Measurements from ENCODE around the gene PERM1.

PERM1 gene

GRCh38 chr1:1001057-1001783 lies 19.3 kb upstream of the PERM1 start:
- Histone ChIP-seq H3K27me3 (peaks cover 56% of the 10 kb centered on the region), H3K4me3 (ENCODE audit: low read depth, low read length) (no peak overlapping the region), H3K9me3 (peaks cover 5% of the 10 kb centered on the region; the same call in 1 of the 2 replicates), H3K4me1 (peaks cover 29% of the 10 kb centered on the region), H3K36me3 (no peaks in the 10 kb centered on the region)
- TF ChIP-seq CTCF (IDR thresholded peaks at IDR 0.05; ENCODE audit: low read depth, low read length): no peak
- DNase-seq: no peak

- Histone ChIP-seq H3K4me3 (ENCODE audit: low read depth, low read length) (peak overlapping the region; percentile 14; the same call in 1 of the 2 replicates), H3K9me3 (peaks cover 5% of the 10 kb centered on the region; the same call in 1 of the 2 replicates), H3K4me1 (peaks cover 22% of the 10 kb centered on the region), H3K36me3 (no peaks in the 10 kb centered on the region), H3K27me3 (peaks cover 60% of the 10 kb centered on the region)
- TF ChIP-seq CTCF (IDR thresholded peaks at IDR 0.05; ENCODE audit: low read depth, low read length): no peak
- DNase-seq: peak; percentile 48
Observed at GRCh38 chr1:1000357-1001056, 18.6 kb upstream of the PERM1 start.

- TF ChIP-seq CTCF (IDR thresholded peaks at IDR 0.05; ENCODE audit: low read depth, low read length): no peak
- Histone ChIP-seq H3K9me3 (peaks cover 5% of the 10 kb centered on the region; the same call in 1 of the 2 replicates), H3K27me3 (peaks cover 67% of the 10 kb centered on the region), H3K36me3 (no peaks in the 10 kb centered on the region), H3K4me3 (ENCODE audit: low read depth, low read length) (peak within 1 kb of the TSS; percentile 14; the same call in 1 of the 2 replicates), H3K4me1 (peaks cover 16% of the 10 kb centered on the region)
- DNase-seq: peak; percentile 57
Observed at GRCh38 chr1:999725-1000356, 17.9 kb upstream of the PERM1 start, which contains the start of gene HES4. Gene HES4, minus strand, starts transcription at chr1:1000097. Its CDS starts 124 bp downstream, at chr1:999973.

GRCh38 chr1:998995-999724 lies 17.3 kb upstream of the PERM1 start:
- TF ChIP-seq CTCF (IDR thresholded peaks at IDR 0.05; ENCODE audit: low read depth, low read length): no peak
- Histone ChIP-seq H3K4me3 (ENCODE audit: low read depth, low read length) (no peak overlapping the region), H3K9me3 (peaks cover 5% of the 10 kb centered on the region; the same call in 1 of the 2 replicates), H3K36me3 (no peaks in the 10 kb centered on the region), H3K27me3 (peaks cover 69% of the 10 kb centered on the region), H3K4me1 (peaks cover 9% of the 10 kb centered on the region)
- peak; percentile 38 for DNase-seq

GRCh38 chr1:998745-998994 lies 16.8 kb upstream of the PERM1 start:
- DNase-seq: no peak
- Histone ChIP-seq H3K4me3 (ENCODE audit: low read depth, low read length) (no peak overlapping the region), H3K27me3 (peaks cover 73% of the 10 kb centered on the region), H3K4me1 (peaks cover 4% of the 10 kb centered on the region; the same call in 1 of the 2 replicates), H3K36me3 (no peaks in the 10 kb centered on the region), H3K9me3 (peaks cover 5% of the 10 kb centered on the region; the same call in 1 of the 2 replicates)
- TF ChIP-seq CTCF (IDR thresholded peaks at IDR 0.05; ENCODE audit: low read depth, low read length): no peak

All from BE2C (cell line).